SK-N-SH (cell line): ENCODE results near the gene LRRC30.

Experiments
- FOXM1 ChIP-seq: IDR thresholded peaks from 2 replicates; pipeline ENCODE4 v1.4.0; 2012; ENCODE audit warnings: low read depth, mild to moderate bottlenecking
- GABPA ChIP-seq: IDR thresholded peaks from 2 replicates; pipeline ENCODE4 v1.4.0; 2012; ENCODE audit warnings: low read depth, mild to moderate bottlenecking
- GATA2 ChIP-seq: sonication (generic); formaldehyde crosslinking; IDR thresholded peaks from 2 replicates; pipeline ENCODE4 v1.5.0; 2020; ENCODE audit warnings: mild to moderate bottlenecking, missing genetic modification reagents
- MAX ChIP-seq: IDR thresholded peaks from 2 replicates; pipeline ENCODE4 v1.4.0; 2012; ENCODE audit warnings: low read depth
- RAD21 ChIP-seq: IDR thresholded peaks from 2 replicates; pipeline ENCODE4 v1.6.1; 2012; ENCODE audit warnings: mild to moderate bottlenecking, low read length
- RCOR1 ChIP-seq: fragments of 150-350 bp; IDR thresholded peaks from 2 replicates; pipeline ENCODE4 v1.6.1; 2017; ENCODE audit warnings: antibody characterized with exemption, low read length
- RFX5 ChIP-seq: IDR thresholded peaks from 2 replicates; pipeline ENCODE4 v1.6.1; 2012; ENCODE audit warnings: mild to moderate bottlenecking, improper control_type of control experiment, low read length
- TAF1 ChIP-seq: IDR thresholded peaks from 2 replicates; pipeline ENCODE4 v1.6.1; 2012; ENCODE audit warnings: low read depth, mild to moderate bottlenecking, low read length, moderate library complexity, borderline replicate concordance
- TCF12 ChIP-seq: IDR thresholded peaks from 2 replicates; pipeline ENCODE4 v1.4.0; 2012
- YY1 ChIP-seq: IDR thresholded peaks from 2 replicates; pipeline ENCODE4 v1.4.0; 2012; ENCODE audit warnings: low read depth, mild to moderate bottlenecking
- TF ChIP-seq, protein P1 (sequence below): fragments of 200-600 bp; sonication (generic); IDR thresholded peaks from 2 replicates; pipeline ENCODE4 v1.6.1; 2017; ENCODE audit warnings: antibody characterized with exemption, mild to moderate bottlenecking, moderate library complexity

- TF ChIP-seq, protein P1, sequence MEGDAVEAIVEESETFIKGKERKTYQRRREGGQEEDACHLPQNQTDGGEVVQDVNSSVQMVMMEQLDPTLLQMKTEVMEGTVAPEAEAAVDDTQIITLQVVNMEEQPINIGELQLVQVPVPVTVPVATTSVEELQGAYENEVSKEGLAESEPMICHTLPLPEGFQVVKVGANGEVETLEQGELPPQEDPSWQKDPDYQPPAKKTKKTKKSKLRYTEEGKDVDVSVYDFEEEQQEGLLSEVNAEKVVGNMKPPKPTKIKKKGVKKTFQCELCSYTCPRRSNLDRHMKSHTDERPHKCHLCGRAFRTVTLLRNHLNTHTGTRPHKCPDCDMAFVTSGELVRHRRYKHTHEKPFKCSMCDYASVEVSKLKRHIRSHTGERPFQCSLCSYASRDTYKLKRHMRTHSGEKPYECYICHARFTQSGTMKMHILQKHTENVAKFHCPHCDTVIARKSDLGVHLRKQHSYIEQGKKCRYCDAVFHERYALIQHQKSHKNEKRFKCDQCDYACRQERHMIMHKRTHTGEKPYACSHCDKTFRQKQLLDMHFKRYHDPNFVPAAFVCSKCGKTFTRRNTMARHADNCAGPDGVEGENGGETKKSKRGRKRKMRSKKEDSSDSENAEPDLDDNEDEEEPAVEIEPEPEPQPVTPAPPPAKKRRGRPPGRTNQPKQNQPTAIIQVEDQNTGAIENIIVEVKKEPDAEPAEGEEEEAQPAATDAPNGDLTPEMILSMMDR = peak; percentile 56
- TF ChIP-seq TCF12 = no peak
- TF ChIP-seq FOXM1 = no peak
- no peak for TF ChIP-seq YY1
- TF ChIP-seq GABPA = no peak
- peak; percentile 96 for TF ChIP-seq RAD21
- no peak for TF ChIP-seq RCOR1
- no peak for TF ChIP-seq TAF1
- no peak for TF ChIP-seq GATA2 (CRISPR knock-in tag)
- no peak for TF ChIP-seq MAX
- TF ChIP-seq RFX5 = no peak
These were observed 9.3 kb upstream of the LRRC30 start for GRCh38 chr18:7221424-7222155.
